ENCODE measurements around the gene ACTL6B.
A peak's percentile ranks its signal among the peaks of the same experiment; 100 is the strongest.

The ACTL6B gene

GRCh38 chr7:100683659-100684533 lies 27.6 kb upstream of the ACTL6B start:
- DNase-seq = no peak

DNA sequence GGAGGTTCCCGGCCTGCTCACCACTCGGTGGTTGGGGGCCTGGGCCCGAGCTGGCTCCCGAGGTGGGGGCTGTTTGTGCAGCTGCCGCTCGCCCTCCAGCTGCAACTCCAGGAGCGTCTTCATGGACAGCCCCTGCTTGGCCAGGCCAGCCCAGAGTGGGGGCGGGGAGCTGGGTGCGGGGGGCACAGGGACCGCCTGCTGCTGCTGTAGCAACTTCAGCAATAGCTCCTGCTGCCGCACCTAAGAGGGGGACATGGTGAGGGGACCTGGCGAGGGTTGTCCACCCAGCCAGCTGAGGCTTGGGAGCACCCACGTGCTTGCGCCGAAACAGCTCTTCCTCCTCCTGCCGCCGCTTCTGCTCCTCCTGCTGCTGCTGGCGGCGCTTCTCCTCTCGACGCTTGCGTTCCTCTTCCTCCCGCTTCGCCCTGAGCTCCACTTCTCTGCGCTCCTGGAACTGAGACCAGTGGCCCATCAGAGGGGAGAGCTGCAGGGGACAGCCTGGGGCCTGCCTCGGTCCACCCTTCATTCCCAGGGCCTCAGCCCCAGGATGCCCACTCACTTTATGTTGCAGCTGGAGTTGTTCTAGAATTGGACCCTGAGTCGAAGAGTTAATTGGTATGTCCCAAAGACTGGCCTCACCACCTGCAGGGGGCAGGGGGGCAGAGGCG lies 26.9 kb upstream of the ACTL6B start:
- DNase-seq = no peak

- DNase-seq = no peak
These were observed 26.0 kb upstream of the ACTL6B start for GRCh38 chr7:100682228-100682741.

GRCh38 chr7:100681491-100682227 lies 25.4 kb upstream of the ACTL6B start:
- DNase-seq = no peak

DNA sequence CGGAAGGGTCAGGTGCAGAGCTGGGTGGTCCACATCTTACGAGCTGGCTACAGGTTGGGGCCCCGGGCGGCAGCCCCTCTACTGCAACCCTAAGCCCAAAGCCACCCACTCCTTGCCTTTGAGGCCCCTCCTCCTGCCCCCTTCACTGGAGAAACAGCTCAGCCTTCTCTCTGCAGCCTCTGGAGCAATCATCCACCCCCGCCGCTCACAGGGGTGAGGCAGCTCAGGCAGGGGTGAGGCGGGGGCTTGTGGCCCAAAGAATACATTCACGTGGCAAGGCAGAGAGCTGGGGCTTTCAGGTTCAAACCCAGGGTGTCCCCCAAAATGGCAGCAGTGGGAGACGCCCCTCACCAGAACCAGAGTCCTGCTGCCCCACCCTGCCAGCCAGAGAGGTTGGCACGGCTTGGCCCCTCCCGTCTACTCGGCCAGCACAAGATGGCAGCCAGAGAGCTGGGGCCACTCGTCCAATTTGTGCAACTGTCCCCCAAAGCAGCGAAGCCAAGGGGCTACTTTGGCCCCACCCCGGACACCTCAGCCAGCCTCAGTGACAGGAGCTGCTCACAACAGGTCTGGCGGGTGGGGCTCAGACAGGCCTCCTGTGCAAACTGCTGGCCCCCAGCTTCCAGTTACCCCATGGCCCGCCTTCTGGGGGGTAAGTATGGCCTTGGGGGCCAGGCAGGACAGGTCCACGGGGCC lies 24.5 kb upstream of the ACTL6B start:
- DNase-seq = no peak

- no peak for DNase-seq
These were observed 23.8 kb upstream of the ACTL6B start for GRCh38 chr7:100679927-100680575.

GRCh38 chr7:100679129-100679926 lies 23.1 kb upstream of the ACTL6B start:
- DNase-seq = no peak

GRCh38 chr7:100678291-100678984 lies 22.2 kb upstream of the ACTL6B start:
- no peak for DNase-seq

- no peak for DNase-seq
These were observed 21.3 kb upstream of the ACTL6B start for GRCh38 chr7:100677308-100678267.

DNA sequence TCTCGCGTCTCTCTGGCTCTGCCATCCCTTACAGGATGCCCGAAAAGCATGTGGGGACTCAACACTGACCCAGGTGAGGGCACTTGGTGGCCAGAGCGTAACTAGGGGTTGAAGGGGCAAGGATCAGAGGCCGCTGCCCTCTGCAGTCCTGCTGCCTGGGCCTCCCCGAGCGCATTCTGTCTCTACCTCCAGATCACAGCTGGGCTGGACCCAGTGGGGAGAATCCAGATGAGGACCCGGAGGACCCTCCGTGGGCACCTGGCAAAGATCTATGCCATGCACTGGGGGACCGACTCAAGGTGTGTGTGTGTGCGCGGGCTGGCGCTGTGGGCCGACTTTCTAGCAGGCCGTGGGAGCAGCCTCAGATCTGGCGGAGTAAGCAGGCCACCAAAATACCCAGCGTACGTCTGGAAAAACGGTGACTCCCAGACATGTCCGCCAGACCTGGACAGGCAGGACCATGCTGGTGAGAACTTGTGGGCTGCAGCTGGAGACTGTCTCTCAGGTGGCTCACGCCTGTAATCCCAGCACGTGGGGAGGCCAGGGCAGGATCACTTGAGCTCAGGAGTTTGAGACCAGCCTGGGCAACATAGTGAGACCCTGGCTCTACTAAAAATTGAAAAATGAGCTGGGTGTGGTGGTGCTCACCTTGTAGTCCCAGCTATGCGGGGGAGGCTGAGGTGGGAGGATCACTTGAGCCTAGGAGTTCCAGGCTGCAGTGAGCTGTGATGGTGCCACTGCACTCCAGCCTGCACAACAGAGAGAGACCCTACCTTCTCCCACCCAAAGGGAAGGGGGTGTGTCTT lies 20.5 kb upstream of the ACTL6B start:
- no peak for DNase-seq

DNA sequence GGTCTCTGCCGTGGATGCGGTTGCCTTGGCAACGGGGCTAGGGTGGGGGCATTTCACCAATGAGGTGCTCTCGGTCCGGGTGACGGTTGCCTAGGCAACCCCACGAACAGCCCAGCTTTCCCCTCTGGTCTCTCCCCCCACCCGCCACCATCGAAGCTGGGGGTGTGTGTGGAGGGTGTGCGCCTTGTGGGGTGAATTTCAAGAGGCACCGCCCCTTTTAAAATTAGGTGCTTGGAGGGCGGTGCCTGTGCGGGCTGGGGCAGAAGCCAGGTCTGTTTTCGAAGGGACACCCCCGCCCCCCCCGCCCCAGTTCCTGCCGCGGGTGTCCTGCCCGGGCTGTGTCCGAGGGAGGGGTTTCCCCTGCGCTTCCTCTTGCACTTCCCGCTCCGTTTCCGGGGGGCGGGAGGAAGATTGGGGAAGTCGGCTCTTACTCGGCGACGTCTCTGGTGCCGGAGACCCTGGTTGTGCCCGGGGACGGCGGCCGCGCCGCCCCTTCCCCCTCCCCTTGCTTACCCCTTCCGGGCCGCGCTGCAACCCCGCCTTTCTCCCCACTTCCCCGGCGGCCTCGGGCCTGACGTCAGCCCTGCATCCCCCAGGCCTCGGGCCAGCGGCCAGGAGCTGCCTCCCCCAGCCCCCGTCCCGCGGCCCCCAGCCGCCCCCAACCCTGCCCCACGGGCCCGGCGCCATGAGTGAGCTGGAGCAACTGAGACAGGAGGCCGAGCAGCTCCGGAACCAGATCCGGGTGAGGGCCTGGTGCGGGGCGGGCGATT lies 19.5 kb upstream of the ACTL6B start:
- no peak for DNase-seq

DNA sequence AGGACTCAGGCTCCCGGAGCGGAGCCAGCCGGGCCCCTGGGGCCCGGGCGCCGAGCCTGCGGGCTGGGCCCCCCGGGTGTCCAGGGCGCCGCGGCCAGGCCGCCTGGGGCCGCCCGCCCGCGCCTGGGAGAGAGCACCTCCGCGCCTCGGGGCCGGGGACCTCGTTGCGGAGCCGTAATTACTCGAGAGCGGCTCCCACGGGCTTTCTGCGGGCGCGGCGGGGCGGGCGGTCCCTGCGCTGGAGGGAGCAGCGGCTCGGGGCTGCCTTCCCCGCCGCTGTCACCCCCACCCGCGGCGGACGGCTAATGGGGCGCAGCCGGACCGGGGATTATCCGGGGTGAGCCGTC lies 18.8 kb upstream of the ACTL6B start:
- no peak for DNase-seq

DNA sequence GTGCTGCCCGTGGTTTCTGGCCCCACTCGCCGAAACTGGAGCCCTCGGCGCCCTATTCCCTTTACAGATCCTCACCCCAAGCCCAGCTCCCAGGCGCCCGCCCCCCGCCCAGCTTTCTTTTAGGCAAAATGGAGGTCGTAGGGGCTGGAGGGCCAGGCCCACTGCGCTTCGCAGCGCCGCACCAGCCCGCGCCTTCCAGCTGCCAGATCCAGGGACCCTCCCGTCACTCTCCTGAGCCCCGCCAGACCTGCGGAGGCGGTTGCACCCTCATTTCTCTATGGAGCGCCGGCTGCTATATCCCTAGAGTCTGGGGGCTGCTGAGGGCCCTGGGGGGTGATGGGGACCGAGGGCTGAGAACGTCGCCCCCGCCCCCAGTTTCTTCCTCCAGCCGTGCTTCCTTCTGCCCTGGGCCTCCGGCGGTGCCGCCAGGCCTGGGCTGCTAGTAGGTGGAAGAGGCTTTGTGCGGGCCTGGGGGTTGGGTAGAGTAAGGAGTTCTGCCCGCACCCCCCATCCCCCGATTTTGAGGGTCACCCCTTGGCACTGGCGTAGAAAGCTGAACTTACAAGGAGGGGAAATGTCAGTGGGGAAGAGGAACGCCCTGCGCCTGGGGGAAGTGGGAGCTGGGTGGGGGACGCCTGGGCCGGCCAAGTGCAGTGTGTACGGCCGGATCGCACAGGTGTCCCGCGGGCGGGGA lies 18.3 kb upstream of the ACTL6B start:
- no peak for DNase-seq

DNA sequence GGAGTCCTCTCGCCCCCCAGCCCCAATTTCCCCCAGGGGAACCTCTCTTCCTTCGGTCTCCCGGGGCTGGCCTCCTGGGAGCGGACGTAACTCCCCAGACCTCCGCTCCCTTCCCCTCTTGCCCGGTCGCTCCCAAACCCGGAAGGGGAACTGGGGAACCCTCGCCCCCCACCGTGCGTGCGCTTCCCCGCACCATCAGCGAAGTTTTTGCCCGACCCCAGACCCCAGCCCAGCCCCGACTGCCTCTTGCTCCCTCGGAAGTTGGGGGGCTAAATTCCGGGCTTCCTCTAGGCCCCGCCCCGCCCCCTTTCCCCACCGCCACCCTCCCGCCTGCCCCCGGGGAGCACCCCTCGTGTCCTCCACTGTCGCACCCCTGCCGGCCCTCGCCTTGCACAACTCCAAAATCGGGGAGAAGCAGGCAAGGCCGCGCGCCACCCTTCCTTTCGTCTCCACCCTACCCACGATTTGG lies 17.7 kb upstream of the ACTL6B start:
- no peak for DNase-seq

GRCh38 chr7:100673302-100673941 lies 17.2 kb upstream of the ACTL6B start, which contains the start of gene GNB2:
GNB2 (plus strand) TSS chr7:100673740; CDS start chr7:100676266, 2,526 bp downstream.
- DNase-seq = peak; percentile 87
